ENCODE data around the gene NUDCD3.
"Not testable (repeated sequence)": the region's sequence is repeated elsewhere in the genome, so short reads cannot be mapped to it uniquely, and the experiment has no call there.

The NUDCD3 gene

GRCh38 chr7:44438816-44439215 lies 51.6 kb downstream of the NUDCD3 start:
- no peak for TF ChIP-seq CTCF (IDR thresholded peaks at IDR 0.05)
- Histone ChIP-seq H3K4me3 (no peak overlapping the region), H3K27ac (no peak overlapping the region)
- DNase-seq (ENCODE audit: low spot score): no peak

GRCh38 chr7:44434201-44434600 lies 56.3 kb downstream of the NUDCD3 start:
- Histone ChIP-seq H3K4me3 (no peak overlapping the region), H3K27ac (no peak overlapping the region)
- no peak for DNase-seq (ENCODE audit: low spot score)
- TF ChIP-seq CTCF (IDR thresholded peaks at IDR 0.05): no peak

- DNase-seq (ENCODE audit: low spot score): no peak
- H3K4me3 ChIP-seq: no peak overlapping the region
- TF ChIP-seq CTCF (IDR thresholded peaks at IDR 0.05): no peak
- H3K27ac ChIP-seq: no peak overlapping the region
Measured at GRCh38 chr7:44433255-44434022, 57.0 kb downstream of the NUDCD3 start.

- H3K27ac ChIP-seq: no peak overlapping the region
- H3K4me3 ChIP-seq: no peak overlapping the region
- TF ChIP-seq CTCF (IDR thresholded peaks at IDR 0.05): no peak
- DNase-seq (ENCODE audit: low spot score): no peak
Measured at GRCh38 chr7:44432381-44432977, 58.0 kb downstream of the NUDCD3 start.

GRCh38 chr7:44431091-44431608 lies 59.3 kb downstream of the NUDCD3 start:
- no peak for DNase-seq (ENCODE audit: low spot score)
- no peak overlapping the region for H3K27ac ChIP-seq
- no peak overlapping the region for H3K4me3 ChIP-seq
- TF ChIP-seq CTCF (IDR thresholded peaks at IDR 0.05): no peak

GRCh38 chr7:44430054-44430453 lies 60.4 kb downstream of the NUDCD3 start:
- no peak overlapping the region for H3K27ac ChIP-seq
- no peak overlapping the region for H3K4me3 ChIP-seq
- TF ChIP-seq CTCF (IDR thresholded peaks at IDR 0.05): no peak
- DNase-seq (ENCODE audit: low spot score): no peak

- not testable (repeated sequence) for DNase-seq (ENCODE audit: low spot score); H3K27ac ChIP-seq; H3K4me3 ChIP-seq
Measured at GRCh38 chr7:44424762-44425161, 65.7 kb downstream of the NUDCD3 start.
